GM21360 (cell line): ENCODE measurements around the gene SELENOI.
"Not testable (repeated sequence)": the region's sequence is repeated elsewhere in the genome, so short reads cannot be mapped to it uniquely, and the experiment has no call there.

Experiments used
- ATAC-seq: cut with Tn5 transposase; IDR thresholded peaks from one replicate; pipeline ENCODE4 v1.9.1; 2021; ENCODE audit warnings: mild to moderate bottlenecking, moderate library complexity; ENCODE audit not compliant: unreplicated experiment

Gene SELENOI, protein sequence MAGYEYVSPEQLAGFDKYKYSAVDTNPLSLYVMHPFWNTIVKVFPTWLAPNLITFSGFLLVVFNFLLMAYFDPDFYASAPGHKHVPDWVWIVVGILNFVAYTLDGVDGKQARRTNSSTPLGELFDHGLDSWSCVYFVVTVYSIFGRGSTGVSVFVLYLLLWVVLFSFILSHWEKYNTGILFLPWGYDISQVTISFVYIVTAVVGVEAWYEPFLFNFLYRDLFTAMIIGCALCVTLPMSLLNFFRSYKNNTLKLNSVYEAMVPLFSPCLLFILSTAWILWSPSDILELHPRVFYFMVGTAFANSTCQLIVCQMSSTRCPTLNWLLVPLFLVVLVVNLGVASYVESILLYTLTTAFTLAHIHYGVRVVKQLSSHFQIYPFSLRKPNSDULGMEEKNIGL

DNA sequence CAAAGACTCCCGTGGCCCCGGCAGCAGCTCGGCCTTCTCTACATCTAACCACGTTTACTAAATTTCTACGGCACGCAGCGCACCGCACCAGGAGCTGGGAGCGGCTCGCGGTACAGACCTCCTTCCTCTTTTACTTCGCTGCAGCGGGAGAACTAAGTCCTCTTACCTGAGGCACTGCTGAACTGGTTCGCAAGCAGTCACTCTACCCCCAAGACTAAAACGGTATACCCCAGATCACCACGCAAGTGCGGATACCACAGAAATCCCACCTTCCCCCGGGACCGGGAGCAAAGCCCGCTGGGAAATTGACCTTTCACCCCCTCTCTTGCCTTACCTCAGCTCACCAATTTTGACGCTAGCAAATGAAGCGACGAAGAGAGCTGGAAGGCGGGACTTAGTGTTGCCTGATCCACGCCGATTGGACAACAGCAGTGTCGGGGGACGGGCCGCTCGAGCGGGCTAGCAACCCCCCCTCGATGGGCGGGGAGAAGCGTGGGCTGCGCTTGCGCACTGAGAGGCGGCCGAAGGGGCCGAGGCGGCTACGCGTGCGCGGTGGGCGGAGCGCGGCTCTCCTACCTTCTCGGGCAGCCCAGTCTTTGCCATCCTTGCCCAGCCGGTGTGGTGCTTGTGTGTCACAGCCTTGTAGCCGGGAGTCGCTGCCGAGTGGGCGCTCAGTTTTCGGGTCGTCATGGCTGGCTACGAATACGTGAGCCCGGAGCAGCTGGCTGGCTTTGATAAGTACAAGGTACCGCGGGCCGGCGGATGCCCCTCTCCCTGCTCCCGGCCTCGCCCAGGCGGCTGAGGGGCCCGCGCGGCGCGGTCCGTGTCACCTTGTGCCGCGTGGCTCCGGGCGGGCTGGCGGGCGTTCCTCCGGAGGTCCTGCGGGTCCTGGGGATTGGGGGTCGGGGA, at the start of gene SELENOI:
TSS of gene SELENOI (plus strand) at position 599 of the 909 bp plus-strand sequence. CDS start at position 689, 90 bp downstream.
- ATAC-seq: peak; percentile 94

DNA sequence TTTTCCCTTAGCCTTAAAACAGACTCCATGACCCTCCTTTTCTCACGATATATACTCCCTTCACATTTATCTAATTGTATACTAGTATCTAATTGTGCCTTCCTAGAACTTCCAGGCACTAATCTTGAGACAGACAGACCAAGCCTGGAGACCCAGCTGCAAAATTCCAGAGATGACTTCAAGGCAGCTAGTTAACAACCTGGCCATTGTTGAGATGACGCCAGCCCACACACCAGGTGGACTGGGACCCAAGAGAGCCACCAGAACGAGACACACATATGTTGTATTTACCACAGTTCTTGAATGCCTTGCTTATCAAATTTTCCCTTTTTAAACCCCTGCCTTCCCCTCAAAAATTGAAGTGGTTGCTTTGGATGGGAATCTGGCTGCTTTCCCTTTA, 48.9 kb upstream of the SELENOI start:
- no peak for ATAC-seq

DNA sequence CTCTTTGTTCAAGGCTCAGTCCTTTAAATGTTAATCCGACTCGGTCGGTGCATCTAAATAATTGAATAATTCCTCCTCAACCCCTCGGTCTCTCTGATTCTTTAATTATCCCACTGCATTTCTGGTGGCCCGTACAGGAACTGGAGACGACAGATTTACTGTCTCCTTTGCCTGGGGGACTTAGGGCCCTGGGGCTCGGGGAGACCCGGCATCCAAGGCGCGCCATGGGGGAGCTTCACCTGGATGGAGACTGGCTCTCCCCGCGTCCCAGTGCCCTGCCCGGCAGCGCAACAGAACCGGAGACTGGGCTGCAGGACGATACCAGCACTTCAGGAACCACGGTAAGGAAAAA, 47.7 kb upstream of the SELENOI start:
- no peak for ATAC-seq

DNA sequence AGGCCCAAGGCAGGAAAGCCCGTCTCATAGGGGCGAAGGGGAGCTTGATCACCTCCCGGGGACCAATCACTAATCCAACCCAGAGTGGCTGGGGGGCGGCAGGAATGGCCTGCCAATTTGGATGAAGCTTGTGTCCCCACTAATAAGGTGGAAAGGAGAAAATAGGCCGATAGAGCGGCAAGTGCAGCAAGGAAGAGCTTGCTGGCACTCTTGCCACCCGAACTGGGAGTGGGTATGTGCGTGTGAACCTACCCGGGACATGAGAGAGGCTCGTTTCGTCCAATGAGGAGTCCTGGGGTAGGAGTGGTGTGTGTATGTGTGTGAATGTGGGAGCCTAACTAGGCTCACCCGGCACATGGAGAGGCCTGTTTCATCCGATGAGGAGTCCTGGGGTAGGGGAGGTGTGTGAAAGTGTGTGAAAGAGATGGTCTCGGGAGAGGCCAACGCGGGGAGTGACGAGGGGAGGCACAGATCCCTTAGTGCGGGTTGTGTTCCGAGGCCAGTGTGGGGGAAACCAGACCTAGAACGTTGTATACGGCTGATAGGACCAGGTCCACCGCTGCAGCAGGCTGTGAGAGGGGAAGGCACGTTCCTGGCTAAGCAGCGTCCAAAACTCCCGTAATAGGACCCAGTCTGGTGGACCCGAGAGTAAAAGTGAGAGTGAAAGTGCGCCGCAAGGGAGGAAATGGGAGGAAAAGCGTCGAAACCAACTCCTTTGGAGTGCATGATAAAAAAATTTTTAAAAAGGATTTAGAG, 47.1 kb upstream of the SELENOI start:
- no peak for ATAC-seq

DNA sequence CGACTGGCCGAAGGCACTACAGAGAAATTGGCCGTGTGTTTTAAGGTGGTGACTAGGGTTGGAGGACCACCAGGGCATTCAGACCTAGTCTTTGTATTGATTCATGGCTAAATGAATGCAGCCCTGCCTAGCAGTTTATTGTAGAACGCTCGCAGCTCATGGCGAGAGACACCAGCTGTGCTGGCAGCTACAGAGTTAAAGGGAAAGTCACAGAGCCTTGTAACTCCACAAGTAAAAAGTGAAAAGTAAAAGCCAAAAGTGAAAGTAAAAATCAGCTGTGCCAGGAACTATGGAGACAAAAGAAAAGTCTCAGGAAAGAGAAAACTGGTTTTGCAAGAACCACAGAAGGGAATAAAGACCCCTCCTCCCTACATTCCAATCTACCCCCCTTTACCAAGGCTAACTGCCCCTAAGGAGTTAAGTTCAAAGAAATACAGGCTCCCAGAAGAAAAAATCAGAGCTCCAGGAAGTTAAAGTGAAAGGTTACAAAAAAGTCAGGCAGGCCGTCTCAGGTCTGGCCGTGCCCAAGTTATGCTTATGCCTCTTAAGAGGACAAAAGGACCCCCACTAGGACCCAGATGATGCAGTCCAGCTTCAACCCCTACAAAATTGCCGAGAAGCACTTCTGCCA, 46.4 kb upstream of the SELENOI start:
- ATAC-seq: no peak

DNA sequence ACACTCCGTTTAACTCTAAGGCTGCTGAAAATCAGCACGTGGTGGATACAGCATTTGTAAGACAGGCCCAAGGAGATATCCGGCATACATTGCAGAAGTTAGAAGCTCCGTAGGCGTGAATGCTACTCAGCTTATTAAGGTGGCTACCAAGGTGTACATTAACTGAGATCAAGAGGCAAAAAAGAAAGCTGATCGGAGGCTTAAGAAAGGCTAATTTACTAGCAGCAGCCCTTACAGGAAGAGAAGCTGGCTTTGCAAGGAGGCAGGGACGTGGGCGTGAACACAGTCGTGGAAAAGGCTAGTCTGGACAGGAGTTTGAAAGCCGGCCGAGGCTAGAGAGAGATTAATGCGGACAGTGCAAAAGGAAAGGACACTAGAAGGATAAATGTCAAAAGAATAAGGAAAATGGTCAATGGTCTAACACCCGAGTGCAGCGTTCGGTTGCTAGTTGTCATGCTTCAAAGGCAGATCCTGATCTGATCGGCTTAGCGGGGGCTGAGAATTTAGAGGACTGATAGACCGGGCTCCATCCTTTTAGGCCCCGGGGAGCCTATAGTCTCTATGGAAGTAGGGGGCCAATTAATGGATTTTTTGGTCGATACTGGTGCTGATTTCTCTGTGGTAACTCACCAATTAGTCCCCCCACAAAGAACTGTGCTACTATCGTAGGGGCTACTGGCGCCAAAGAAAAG, 45.6 kb upstream of the SELENOI start:
- ATAC-seq: no peak

DNA sequence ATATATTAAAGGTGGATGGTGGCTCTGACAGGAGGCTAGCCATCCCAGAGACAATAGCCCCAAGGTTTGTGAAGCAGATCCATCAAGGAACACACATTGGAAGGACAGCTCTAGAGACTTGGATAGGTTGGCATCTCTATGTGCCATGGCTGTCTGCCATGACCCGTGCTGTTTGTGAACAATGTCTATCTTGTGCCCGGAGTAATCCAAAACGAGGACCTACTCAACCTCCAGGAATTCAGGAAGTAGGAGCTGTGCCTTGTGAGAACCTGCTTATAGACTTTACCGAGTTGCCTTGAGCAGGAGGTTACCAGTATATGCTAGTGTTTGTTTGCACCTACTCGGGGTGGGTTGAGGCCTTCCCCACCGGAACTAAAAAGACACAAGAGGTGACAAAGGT, 43.1 kb upstream of the SELENOI start:
- ATAC-seq: no peak

DNA sequence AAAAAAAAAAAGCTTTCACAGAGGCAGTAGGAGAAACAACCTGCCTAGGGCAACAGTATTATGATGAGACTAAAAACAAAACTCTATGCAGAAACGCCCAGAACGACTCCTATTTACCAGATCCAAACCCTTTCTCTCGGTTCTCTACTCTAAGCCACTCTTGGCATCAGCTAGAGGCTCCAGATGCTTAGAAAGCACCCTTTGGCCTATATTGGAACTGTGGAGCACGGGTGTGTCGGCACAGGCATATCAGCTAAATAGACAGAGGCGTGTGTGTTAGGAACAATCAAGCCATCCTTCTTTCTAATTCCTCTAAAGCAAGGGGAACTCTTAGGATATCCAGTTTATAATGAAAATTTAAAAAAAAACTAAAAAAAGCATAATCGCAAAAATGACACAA, 40.8 kb upstream of the SELENOI start:
- not testable (repeated sequence) for ATAC-seq

DNA sequence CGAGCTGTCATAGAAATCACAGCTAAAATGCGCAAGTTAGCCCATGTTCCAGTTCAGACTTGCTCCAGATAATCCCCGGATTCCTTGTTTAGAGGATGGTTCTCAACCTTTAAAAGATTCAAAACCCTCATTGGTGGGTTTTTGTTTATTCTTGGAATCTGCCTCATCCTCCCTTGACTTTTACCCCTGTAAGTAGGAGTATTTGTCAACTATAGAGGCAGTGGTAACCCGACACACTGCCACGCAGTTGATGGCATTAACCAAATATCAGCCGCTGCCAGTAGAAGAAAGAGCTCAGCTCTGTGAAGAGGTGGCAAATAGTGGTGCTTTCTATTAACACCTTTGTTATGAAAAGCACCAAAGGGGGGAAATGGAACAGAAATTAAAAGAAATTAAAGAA, 40.4 kb upstream of the SELENOI start:
- no peak for ATAC-seq

DNA sequence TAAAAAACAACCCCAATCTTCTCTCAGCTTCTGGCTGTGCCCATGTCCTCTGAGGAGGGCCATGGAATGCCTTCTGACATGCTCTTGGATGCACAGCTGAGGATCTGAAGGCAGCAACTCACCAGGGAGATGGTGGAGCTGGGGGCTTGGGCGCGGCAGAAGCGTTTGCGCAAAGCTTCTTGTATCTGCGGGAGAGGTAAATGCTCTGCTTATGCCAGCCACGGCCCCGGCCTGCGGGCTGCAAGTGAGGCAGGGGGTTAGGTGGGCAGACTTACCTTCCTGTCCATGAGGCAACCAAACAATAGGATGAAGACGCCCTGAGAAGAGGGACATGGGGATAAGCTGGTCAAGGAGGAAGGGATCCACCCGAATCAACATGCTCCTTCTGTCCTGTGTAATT, 36.0 kb upstream of the SELENOI start:
- ATAC-seq: no peak

DNA sequence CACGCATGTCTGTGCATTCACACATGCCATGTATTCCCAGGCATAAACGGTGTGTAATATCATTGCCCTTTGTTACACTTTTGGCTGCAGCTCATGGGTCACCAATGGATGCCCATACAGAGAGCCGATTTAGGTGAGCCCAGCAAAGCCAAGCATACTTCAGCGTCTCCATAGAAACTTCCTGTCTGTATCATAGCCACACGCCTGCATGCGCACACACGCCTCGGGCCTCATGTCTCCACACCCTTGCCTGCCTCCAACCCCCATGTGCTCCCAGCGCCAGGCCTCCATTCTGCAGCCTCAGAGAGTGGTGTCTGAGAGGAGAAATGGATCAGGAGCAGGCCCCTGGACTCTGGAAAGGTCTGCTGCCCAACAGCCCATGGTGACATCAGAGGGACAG, 33.5 kb upstream of the SELENOI start:
- ATAC-seq: no peak

DNA sequence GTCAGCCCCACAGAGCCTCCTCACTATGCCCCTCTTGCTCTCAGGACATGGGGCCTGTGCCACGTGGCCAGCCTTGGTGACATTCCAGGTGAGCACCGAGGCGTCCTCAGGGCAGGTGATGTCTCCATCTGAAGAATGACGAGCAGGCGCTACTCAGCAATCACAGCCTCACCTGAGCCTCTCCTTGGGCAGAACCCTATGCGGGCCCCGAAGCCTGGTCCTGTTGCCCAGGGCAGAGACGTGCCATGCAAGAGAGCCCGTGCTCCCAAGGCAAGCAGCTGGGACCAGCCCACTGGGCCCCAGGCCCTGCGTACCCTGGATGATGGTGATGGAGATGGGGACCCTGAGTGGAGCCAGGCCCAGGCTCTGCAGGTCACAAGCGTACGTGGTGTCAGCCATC, 32.5 kb upstream of the SELENOI start:
- ATAC-seq: no peak

DNA sequence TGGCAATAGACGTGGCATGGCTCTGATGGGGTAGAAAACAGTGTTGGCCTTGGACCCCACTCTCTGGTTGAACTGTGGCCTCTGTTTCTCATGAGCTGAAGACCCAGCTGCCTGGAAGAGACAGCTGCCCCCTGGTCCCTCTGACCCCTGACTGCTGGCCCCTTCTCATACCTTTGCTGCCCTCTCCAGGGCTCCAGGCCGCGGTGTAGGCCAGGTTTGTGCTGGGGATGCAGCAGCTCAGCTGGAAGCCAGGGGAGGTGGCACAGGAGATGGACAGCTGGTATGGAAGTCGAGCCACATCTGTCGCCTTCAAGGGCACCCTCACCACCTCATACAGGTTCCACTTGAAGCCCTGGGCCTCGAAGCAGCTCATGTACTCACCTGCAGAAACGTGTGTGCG, 31.7 kb upstream of the SELENOI start:
- no peak for ATAC-seq

DNA sequence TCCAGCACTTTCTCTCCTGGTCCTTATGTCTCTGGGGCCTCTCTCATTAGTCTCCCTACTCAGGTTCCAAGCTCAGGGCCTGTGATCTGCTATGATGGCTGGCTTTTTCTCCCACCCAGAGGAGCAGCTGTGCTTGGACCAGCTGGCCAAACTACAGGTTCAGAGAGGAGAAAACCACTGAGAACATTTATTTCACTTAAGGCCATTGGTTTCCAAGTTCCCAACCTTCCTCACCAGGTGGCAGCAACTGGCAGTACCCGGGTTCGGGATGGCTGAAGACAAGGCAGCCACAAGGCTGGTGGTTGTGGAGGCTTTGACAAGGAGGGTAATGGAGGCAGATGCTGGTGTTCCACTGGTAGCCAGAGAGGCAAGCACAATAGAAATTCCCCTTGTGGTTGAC, 29.9 kb upstream of the SELENOI start:
- no peak for ATAC-seq

DNA sequence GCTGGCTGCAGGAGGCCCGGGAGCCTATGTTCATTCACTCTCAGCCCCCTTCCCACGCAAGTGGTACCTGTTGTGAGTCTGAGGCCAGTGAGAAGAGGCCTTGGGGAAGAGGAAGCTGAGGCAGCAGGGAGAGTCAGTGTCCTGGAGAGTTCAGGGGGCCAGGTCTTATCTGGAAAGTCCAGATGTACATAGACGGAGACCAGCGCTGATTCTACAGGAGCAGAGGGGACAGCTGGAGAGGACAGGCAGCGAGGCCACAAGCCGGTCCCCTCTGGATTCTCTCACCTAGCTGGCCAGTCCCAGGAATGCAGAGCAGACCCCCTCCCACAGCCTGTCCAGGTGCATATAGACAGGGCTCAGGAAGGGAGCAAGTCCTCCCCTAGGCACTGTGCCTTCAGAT, 29.1 kb upstream of the SELENOI start:
- ATAC-seq: no peak

DNA sequence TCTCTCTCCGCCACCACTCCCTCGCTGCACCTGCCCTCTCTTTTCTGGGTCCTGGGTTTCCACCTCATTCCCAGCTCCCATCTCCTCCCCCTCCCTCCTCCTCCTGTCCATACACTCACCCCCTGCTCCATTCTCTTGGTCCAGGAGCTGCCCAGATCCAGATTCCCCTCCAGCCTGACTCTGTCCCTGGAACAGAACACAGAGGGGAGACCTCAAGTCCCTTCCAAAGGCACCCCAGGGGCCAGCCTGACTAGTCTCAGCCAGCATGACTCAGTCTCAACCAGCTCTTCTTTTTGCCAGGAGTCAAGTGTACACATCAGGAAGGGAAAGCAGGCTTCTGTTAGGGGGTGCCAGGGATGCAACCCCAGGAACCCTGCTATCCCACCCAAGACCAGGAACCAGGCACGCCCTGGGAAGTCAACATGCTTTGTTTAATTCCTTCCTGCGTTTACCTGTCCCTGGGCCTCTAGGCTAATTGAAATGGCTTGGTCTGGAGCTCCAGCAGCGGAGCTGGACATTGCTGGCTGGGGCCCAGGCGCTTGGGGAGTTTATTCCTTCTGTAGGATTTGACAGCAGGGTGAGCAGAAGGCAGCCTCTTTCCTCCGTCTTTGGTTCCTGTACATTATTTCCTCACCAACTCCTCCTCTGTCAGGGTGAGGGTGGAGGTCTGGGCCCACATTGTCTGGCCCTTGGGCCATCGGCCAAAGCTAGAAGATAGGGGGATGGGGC, 28.4 kb upstream of the SELENOI start:
- ATAC-seq: no peak

DNA sequence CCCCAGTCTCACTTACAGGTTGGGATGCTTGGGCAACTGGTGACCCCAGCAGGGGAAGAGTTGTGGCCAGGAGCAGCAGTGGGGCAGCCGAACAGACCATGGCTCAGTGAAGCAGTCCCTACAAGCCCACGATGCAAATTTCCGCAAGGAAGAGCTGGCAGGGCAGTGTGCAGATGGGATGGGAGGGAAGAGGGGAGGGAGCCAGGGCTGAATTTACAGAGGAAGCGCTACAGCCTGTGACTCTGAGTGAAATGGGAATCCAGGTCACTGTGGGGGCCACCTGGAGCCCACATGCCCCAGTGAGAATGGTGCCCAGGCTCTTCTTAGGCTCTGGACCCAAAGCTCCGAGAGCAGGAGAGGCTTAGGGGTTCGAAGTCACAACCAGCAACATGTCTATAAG, 27.0 kb upstream of the SELENOI start:
- ATAC-seq: no peak

DNA sequence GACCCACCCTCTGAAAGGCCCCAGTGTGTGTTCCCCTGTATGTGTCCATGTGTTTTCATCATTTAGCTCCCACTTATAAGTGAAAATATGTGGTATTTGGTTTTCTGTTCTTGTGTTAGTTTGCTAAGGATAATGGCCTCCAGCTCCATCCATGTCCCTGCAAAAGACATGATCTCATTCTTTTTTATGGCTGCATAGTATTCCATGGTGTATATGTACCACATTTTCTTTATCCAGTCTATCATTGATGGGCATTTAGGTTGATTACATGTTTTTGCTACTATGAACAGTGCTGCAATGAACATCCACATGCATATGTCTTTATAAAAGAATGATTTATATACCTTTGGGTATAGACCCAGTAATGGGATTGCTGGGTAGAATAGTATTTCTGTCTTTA, 21.5 kb upstream of the SELENOI start:
- not testable (repeated sequence) for ATAC-seq

DNA sequence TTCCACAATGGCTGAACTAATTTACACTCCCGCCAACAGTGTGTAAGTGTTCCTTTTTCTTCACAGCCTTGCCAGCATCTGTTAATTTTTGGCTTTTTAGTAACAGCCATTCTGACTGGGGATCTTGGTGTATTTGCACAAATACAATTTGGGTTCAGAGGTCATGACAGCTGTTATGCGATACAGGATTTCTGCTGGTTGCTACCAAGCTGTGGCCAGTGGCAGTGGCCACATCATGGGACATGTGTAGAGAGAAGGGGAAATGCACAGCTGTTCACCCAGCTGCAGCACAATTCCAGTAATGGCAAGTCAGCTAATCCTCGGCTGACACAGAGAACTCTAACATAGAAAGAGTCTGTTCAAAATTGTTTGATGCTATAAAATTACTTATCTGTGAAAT, 21.0 kb upstream of the SELENOI start:
- no peak for ATAC-seq

DNA sequence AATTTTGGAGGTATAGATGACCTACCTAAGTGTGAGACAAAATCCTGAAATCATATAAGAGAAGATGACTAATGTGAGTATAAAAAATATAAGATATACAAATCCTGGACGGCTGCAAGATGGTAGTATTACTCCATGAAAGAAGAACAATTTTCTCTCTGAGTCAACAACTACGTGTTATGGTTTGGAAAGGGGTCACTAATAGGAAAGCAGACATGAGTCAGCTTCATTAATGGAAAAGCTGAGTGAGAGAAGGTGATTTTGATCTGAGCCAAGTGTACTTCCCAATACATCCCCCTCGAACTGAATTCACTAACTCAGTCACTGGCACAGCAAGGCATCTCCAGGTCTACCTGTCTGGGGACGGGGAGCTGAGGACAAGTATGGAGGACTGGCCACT, 20.1 kb upstream of the SELENOI start:
- no peak for ATAC-seq
